Heart right ventricle (tissue), 16 donors: Measurements from ENCODE around the gene RFX1. TPM values are rescaled to one million over a fixed set of nuclear protein-coding genes. Genes with fewer than 3 reads are reported as not detected.
A peak's percentile ranks its signal among the peaks of the same experiment; 100 is the strongest.

Source experiments
- ATAC-seq, 8 donors: fragments of 200-7000 bp; cut with Tn5 transposase; one replicate each; pipeline ENCODE4 v1.9.1; 2020; ENCODE audit warnings: mild to moderate bottlenecking in 8 of 8, moderate library complexity in 8 of 8, moderate number of reproducible peaks in 1 of 8
- DNase-seq, 2 donors: peaks; one replicate each; pipeline ENCODE4 v3.0.0-alpha.2; 2020
- H3K27ac ChIP-seq, 10 donors: fragments of 200-600 bp; sonication (generic) in 2 of 10; one replicate each; pipeline versions ENCODE4 v1.5.0 to v1.8.0; 2020 to 2022; ENCODE audit warnings: mild to moderate bottlenecking in 3 of 10
- H3K27me3 ChIP-seq, 7 donors: fragments of 200-600 bp; one replicate each; pipeline ENCODE4 v1.8.0; 2021 to 2022; ENCODE audit warnings: mild to moderate bottlenecking in 2 of 7
- H3K36me3 ChIP-seq, 9 donors: fragments of 200-600 bp; sonication (generic) in 1 of 9; one replicate each; pipeline versions ENCODE4 v1.5.0 to v1.8.0; 2020 to 2022; ENCODE audit warnings: mild to moderate bottlenecking in 2 of 9
- H3K4me1 ChIP-seq, 9 donors: fragments of 200-600 bp; sonication (generic) in 1 of 9; one replicate each; pipeline versions ENCODE4 v1.5.0 to v1.8.0; 2020 to 2022; ENCODE audit warnings: mild to moderate bottlenecking in 4 of 9
- H3K4me3 ChIP-seq, 10 donors: fragments of 200-600 bp; sonication (generic) in 2 of 10; one replicate each; pipeline versions ENCODE4 v1.5.0 to v1.8.0; 2020 to 2022; ENCODE audit warnings: mild to moderate bottlenecking in 7 of 10, moderate library complexity in 2 of 10
- H3K9me3 ChIP-seq, 11 donors: fragments of 200-600 bp in 10 of 11; sonication (generic) in 2 of 11; one replicate each; pipeline versions ENCODE4 v1.5.0 to v1.8.0; 2013 to 2022; ENCODE audit warnings: mild to moderate bottlenecking in 2 of 11, control low read depth in 1 of 11, moderate library complexity in 1 of 11
- WGBS, 2 donors: extraction: QIAGEN DNeasy Blood & Tissue Kit; methylation state at CpG; one replicate each; pipeline ENCODE4 v1.1.7; 2013; ENCODE audit warnings: inconsistent platforms in 1 of 2; 5-methylcytosine and 5-hydroxymethylcytosine counted together
- intact Hi-C, 10 donors: fragments of 100-400 bp; cut with DNase I; formaldehyde crosslinking; loops; one replicate each; pipeline versions ENCODE4 v1.11.1 to v1.14.2; 2022
- polyA plus RNA-seq, 2 donors: library from polyadenylated mRNA; stranded (reverse); fragments of 200-250 nt; gene quantifications; one replicate each; pipeline ENCODE4 v1.2.3, GENCODE V29; 2013
- total RNA-seq, 10 donors: library from RNA; stranded (reverse); fragmentation: NEBNext Ultra II Directional in 3 of 10; extraction: Animal tissue kit (Norgen Biotek cat#: 25700) in 3 of 10; gene quantifications; one replicate each; pipeline versions ENCODE4 v1.2.1 to v1.2.4, GENCODE V29; 2021 to 2023
- TF ChIP-seq, protein P1 (sequence below), 9 donors: fragments of 200-600 bp; sonication (generic) in 2 of 9; IDR thresholded peaks; one replicate each; pipeline versions ENCODE4 v1.5.0 to v1.8.0; 2021 to 2022; ENCODE audit warnings: antibody characterized with exemption in 9 of 9, mild to moderate bottlenecking in 5 of 9, moderate library complexity in 1 of 9
- donor health status: Arrhythmogenic right ventricular cardiomyopathy.
- donor health status: ischemic (EF 13 %, LVEDD 7.1; RV severe dilation, severe dysfunction).
- donor health status: healthy with polysubstance abuse.
- donor health status: DM: no; HTN: yes; CAD: no.
- donor health status: DM: no; HTN: no; CAD: no.
- donor health status: ischemic (EF 25% LVEDD 6.9; RV normal size, moderate dysfunction).
- donor health status: ischemic (EF 25% LVEDD 5.7; RV mildly dilated, moderate dysfunction).
- donor health status: healthy.
- donor health status: DM: yes; HTN: yes; CAD: no.
- donor health status: Ischemic cardiomyopathy.
- donor health status: ischemic (EF 35%, LVEDD 5.7; RV mildly dilated, moderate dysfunction).
- donor health status: nonischemic (EF 11% LVEDD 7.7; RV severe dilation, severe dysfunction).
- donor health status: DM: yes; HTN: yes; CAD: no.
- donor health status: PGD.
- donor health status: ischemic (EF 29% LVEDD 5.4; RV normal size, mild dysfunction).
- donor health status: nonischemic (EF 23%, LVEDD 6.1; RV moderate dilation, normal function).

The RFX1 gene
- total and polyA plus RNA-seq, 12 donors, result 2.7 to 15.8 (median 11.8) TPM

DNA sequence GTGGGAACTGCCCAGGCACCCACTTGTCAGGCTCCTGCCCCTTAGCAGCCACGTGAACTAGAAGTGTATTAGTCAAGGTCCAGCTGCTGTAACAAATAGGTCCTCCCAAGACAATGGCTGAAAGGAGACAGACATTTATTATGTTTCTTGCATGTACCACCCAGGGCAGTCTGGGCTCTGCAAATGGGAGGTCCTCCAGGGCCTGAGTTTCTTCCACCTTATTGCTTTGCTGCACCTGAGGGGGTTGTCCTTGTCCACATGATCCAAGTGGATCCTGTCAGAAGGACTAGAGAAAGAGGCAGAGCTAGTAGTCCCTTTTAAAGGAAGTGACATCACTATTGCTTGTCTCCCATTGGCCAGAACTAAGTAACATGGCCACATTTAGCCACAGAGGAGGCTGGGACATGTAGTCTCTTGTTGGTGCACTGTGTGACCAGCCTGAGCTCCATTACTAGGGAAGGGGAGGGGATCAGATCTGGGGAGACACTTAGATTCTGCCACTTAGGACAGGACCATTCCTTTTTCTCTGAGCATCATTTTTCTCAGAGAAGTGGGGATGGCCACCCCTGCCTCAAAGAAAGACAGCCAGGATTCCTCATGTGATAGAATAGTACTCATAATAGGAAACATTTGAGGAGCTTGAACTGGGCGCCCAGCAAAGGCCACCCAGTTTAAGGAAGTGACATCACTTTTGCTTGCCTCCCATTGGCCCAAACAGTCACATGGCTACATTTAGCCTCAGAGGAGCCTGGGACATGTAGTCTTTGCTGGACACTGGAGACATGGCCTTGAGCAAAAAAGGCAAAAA is 85.0 kb downstream of the RFX1 start:
- intact Hi-C loops, result no loop called here
- TF ChIP-seq, protein P1, sequence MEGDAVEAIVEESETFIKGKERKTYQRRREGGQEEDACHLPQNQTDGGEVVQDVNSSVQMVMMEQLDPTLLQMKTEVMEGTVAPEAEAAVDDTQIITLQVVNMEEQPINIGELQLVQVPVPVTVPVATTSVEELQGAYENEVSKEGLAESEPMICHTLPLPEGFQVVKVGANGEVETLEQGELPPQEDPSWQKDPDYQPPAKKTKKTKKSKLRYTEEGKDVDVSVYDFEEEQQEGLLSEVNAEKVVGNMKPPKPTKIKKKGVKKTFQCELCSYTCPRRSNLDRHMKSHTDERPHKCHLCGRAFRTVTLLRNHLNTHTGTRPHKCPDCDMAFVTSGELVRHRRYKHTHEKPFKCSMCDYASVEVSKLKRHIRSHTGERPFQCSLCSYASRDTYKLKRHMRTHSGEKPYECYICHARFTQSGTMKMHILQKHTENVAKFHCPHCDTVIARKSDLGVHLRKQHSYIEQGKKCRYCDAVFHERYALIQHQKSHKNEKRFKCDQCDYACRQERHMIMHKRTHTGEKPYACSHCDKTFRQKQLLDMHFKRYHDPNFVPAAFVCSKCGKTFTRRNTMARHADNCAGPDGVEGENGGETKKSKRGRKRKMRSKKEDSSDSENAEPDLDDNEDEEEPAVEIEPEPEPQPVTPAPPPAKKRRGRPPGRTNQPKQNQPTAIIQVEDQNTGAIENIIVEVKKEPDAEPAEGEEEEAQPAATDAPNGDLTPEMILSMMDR (IDR thresholded peaks at IDR 0.05), result no peak
- H3K9me3 ChIP-seq, result peaks cover 0 to 8% (median 0%) of the 10 kb centered on the region in 11 donors
- H3K27me3 ChIP-seq, result no peaks in the 10 kb centered on the region
- WGBS, 2 donors, result 88 to 91% methylated on average over 2 of the region's 2 CpGs
- peaks cover 0 to 26% (median 7%) of the 10 kb centered on the region in 9 donors for H3K4me1 ChIP-seq
- no peak overlapping the region for H3K27ac ChIP-seq
- DNase-seq, result no peak
- ATAC-seq, result peak in 6 of 8 donors; percentile 23 to 57 (median 52)
- H3K36me3 ChIP-seq, result peaks cover 8 to 97% (median 36%) of the 10 kb centered on the region in 9 donors
- H3K4me3 ChIP-seq, result no peak overlapping the region

DNA sequence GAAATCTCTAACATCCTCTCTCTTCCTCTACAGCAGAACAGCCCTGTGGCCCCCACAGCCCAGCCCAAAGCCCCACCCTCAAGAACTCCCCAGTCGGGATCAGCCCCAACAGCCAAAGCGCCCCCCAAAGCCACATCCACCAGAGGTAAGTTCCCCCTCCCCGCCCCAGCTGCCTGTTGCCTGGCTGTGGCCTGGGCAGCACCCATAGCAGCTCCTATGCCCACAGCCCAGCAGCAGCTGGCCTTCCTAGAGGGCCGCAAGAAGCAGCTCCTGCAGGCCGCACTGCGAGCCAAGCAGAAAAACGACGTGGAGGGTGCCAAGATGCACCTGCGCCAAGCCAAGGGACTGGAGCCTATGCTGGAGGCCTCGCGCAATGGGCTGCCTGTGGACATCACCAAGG is 85.6 kb downstream of the RFX1 start:
- TF ChIP-seq, protein P1 (IDR thresholded peaks at IDR 0.05), result no peak
- ATAC-seq, result no peak
- intact Hi-C loops, result no loop called here

DNA sequence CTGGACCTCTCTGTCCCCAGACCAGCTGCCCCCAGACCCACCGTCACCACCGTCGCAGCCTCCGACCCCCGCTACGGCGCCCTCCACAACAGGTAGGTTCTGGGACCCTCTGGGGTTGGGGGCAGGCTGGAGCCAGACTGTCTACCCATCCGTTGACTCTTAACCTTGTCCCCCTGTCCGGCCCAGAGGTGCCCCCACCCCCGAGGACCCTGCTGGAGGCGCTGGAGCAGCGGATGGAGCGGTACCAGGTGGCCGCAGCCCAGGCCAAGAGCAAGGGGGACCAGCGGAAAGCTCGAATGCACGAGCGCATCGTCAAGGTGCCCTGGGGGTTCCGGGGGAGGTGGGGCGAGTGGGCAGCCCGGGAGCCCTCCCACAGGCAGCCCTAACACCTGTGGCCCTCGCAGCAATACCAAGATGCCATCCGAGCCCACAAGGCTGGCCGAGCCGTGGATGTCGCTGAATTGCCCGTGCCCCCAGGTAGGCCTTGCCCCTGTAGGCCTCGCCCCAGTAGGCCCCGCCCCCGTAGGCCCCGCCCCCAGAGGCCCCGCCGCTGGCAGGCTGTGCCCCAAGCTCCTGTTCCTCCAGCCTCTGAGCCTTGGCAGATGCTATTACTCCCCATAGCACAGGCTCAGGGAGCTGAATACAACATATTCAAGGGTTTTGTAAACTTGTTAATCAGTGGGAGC is 87.3 kb downstream of the RFX1 start:
- TF ChIP-seq, protein P1 (IDR thresholded peaks at IDR 0.05), result no peak
- ATAC-seq (no peak), DNase-seq (no peak)
- Histone ChIP-seq H3K27ac (peak overlapping the region in 2 of 10 donors; percentile 50 to 62), H3K9me3 (peaks cover 0 to 8% (median 0%) of the 10 kb centered on the region in 11 donors), H3K4me1 (peaks cover 0 to 24% (median 7%) of the 10 kb centered on the region in 9 donors), H3K27me3 (no peaks in the 10 kb centered on the region), H3K4me3 (no peak overlapping the region), H3K36me3 (peaks cover 8 to 100% (median 45%) of the 10 kb centered on the region in 9 donors)
- 90 to 92% methylated on average over 34 of the region's 34 CpGs for WGBS, 2 donors
- intact Hi-C loops, result no loop called here

More for the DNA sequence above, 85.6 kb downstream of the RFX1 start:
- peaks cover 8 to 100% (median 42%) of the 10 kb centered on the region in 9 donors for H3K36me3 ChIP-seq
- H3K9me3 ChIP-seq, result peaks cover 0 to 8% (median 0%) of the 10 kb centered on the region in 11 donors
- no peak for DNase-seq
- no peak overlapping the region for H3K27ac ChIP-seq
- H3K4me3 ChIP-seq, result no peak overlapping the region
- WGBS, 2 donors, result 99 to 100% methylated on average over 11 of the region's 11 CpGs
- H3K4me1 ChIP-seq, result peaks cover 0 to 24% (median 7%) of the 10 kb centered on the region in 9 donors
- no peaks in the 10 kb centered on the region for H3K27me3 ChIP-seq

DNA sequence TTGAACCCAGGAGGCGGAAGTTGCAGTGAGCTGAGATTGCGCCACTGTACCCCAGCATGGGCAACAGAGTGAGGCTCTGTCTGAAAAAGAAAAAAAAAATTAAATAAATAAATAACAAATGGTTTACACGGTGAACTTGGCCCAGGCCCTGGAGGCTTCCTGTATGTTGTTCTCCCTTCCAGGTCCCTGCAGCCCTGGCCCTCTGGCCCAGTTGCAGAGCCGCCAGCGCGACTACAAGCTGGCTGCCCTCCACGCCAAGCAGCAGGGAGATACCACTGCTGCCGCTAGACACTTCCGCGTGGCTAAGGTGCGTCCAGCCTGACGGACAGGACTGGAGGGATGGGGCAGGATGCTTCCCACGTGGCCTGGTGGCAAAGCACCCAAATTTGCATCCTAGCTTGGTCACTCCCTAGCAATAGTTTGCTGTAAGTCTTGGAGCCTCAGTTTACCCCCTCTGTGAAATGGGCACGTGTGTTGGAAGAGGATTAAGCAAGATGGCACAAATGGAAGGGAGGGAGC is 88.2 kb downstream of the RFX1 start:
- peak overlapping the region in 5 of 10 donors; percentile 33 to 62 (median 55) for H3K27ac ChIP-seq
- no peak overlapping the region for H3K4me3 ChIP-seq
- WGBS, 2 donors, result 67 to 68% methylated on average over 14 of the region's 14 CpGs
- H3K27me3 ChIP-seq, result no peaks in the 10 kb centered on the region
- DNase-seq (peak; percentile 54 to 66), ATAC-seq (peak; percentile 63 to 87 (median 78))
- intact Hi-C loops, result no loop called here
- H3K9me3 ChIP-seq, result peaks cover 0 to 8% (median 0%) of the 10 kb centered on the region in 11 donors
- TF ChIP-seq, protein P1 (IDR thresholded peaks at IDR 0.05), result no peak
- peaks cover 13 to 100% (median 47%) of the 10 kb centered on the region in 9 donors for H3K36me3 ChIP-seq
- peaks cover 0 to 24% (median 7%) of the 10 kb centered on the region in 9 donors for H3K4me1 ChIP-seq
